K562 (cell line): ENCODE measurements around the gene BRD3. TPM values are rescaled to one million over a fixed set of nuclear protein-coding genes. Genes with fewer than 3 reads are reported as not detected.
A peak's percentile ranks its signal among the peaks of the same experiment; 100 is the strongest.

ENCODE experiments used
- ARNT ChIP-seq, 2 experiments: fragments of 450-650 bp; IDR thresholded peaks; 2 replicates each; pipeline ENCODE4 v1.6.1; 2016; ENCODE audit warnings: mild to moderate bottlenecking in 1 of 2
- BRD9 ChIP-seq: fragments of 450-650 bp; IDR thresholded peaks from 2 replicates; pipeline ENCODE4 v1.6.1; 2018; ENCODE audit warnings: low read depth; ENCODE audit not compliant: partially characterized antibody
- FOXA1 ChIP-seq: fragments of 450-650 bp; IDR thresholded peaks from 2 replicates; pipeline ENCODE4 v1.6.1; 2016; ENCODE audit warnings: mild to moderate bottlenecking, borderline replicate concordance
- KLF16 ChIP-seq: IDR thresholded peaks from 2 replicates; pipeline ENCODE4 v1.6.1; 2016; ENCODE audit warnings: antibody characterized with exemption
- MAZ ChIP-seq, 2 experiments: fragments of 450-650 bp in 1 of 2; sonication (generic) in 1 of 2; formaldehyde crosslinking; IDR thresholded peaks in 1 of 2; conservative IDR thresholded peaks in 1 of 2; 2 replicates each; pipeline versions ENCODE4 v1.4.0 to v1.5.0; 2020; ENCODE audit warnings: mild to moderate bottlenecking in 1 of 2, missing genetic modification reagents in 1 of 2
- PYGO2 ChIP-seq: fragments of 450-650 bp; IDR thresholded peaks from 2 replicates; pipeline ENCODE4 v1.6.1; 2016; ENCODE audit warnings: mild to moderate bottlenecking, missing genetic modification characterization, moderate library complexity, missing compliant biosample characterization
- SAFB2 ChIP-seq: fragments of 200-400 bp; formaldehyde crosslinking; IDR thresholded peaks from 2 replicates; pipeline ENCODE4 v1.6.1; 2018; ENCODE audit warnings: borderline replicate concordance, low read length, low read depth, moderate library complexity; ENCODE audit not compliant: severe bottlenecking
- STAT5A ChIP-seq: IDR thresholded peaks from 2 replicates; pipeline ENCODE4 v1.6.1; 2012; ENCODE audit warnings: low read length, inconsistent platforms, borderline replicate concordance
- TCF7 ChIP-seq: sonication (generic); IDR thresholded peaks from 2 replicates; pipeline ENCODE4 v1.6.1; 2016; ENCODE audit warnings: antibody characterized with exemption, borderline replicate concordance
- TFAM ChIP-seq: fragments of 250-450 bp; sonication (Bioruptor Pico); conservative IDR thresholded peaks from 2 replicates; pipeline ENCODE4 v1.5.0; 2021; ENCODE audit warnings: mild to moderate bottlenecking, moderate library complexity
- ZBTB1 ChIP-seq: sonication (generic); formaldehyde crosslinking; IDR thresholded peaks from 2 replicates; pipeline ENCODE4 v1.8.1; 2023; ENCODE audit warnings: missing genetic modification reagents, low read depth, mild to moderate bottlenecking, borderline replicate concordance
- ZBTB8A ChIP-seq: fragments of 450-650 bp; IDR thresholded peaks from 2 replicates; pipeline ENCODE4 v1.6.1; 2018; ENCODE audit warnings: mild to moderate bottlenecking, moderate library complexity; ENCODE audit not compliant: partially characterized antibody
- ZNF140 ChIP-seq: fragments of 250-450 bp; sonication (Bioruptor Pico); IDR thresholded peaks from 2 replicates; pipeline ENCODE4 v1.8.0; 2021; ENCODE audit warnings: moderate library complexity, mild to moderate bottlenecking, inconsistent platforms
- polyA plus RNA-seq, 8 experiments: library from polyadenylated mRNA; depleted of rRNA in 4 of 8; stranded (reverse) in 5 of 8; unstranded in 3 of 8; fragments of >200 nt; fragmentation: Nextera tagmentation in 2 of 8; fragmentation: Illumina TruSeq in 1 of 8; extraction: Ambion mirVana in 2 of 8; extraction: Trizol in 1 of 8; gene quantifications; 2 replicates each; pipeline versions ENCODE4 v1.2.1 to v1.2.3, GENCODE V29; 2011 to 2014; ENCODE audit warnings: inconsistent platforms in 1 of 8, missing spikeins in 1 of 8
- total RNA-seq, 7 experiments: library from RNA; depleted of rRNA in 6 of 7; stranded (reverse); fragments of >200 nt in 6 of 7; fragmentation: Illumina TruSeq in 2 of 7; extraction: Trizol in 2 of 7; gene quantifications; 2 replicates each; pipeline versions ENCODE4 v1.2.1 to v1.2.3, GENCODE V29; 2011 to 2021; ENCODE audit warnings: low replicate concordance in 1 of 7
- TF ChIP-seq, protein P1 (sequence below): fragments of 450-650 bp; IDR thresholded peaks from 2 replicates; pipeline ENCODE4 v1.6.1; 2016
- TF ChIP-seq, protein P2 (sequence below): fragments of 200-800 bp; sonication (Bioruptor generic); IDR thresholded peaks from 2 replicates; pipeline ENCODE4 v1.6.1; 2017; ENCODE audit warnings: missing genetic modification characterization, missing compliant biosample characterization
- TF ChIP-seq, protein P3 (sequence below): sonication (generic); formaldehyde crosslinking; IDR thresholded peaks from 2 replicates; pipeline ENCODE4 v1.8.0; 2022; ENCODE audit warnings: mild to moderate bottlenecking, missing genetic modification reagents, borderline replicate concordance
- TF ChIP-seq, protein P4 (sequence below): fragments of 150-350 bp; conservative IDR thresholded peaks from 2 replicates; pipeline ENCODE4 v1.6.1; 2014; ENCODE audit warnings: low read length
- TF ChIP-seq, protein P5 (sequence below): sonication (generic); formaldehyde crosslinking; IDR thresholded peaks from 2 replicates; pipeline ENCODE4 v1.4.0; 2020; ENCODE audit warnings: mild to moderate bottlenecking, missing genetic modification reagents

Gene BRD3
- total and polyA plus RNA-seq, 9 of the 15 experiments (the other 6 are each of a cell fraction or from before 2014, with no cell fraction given), result 0.82 to 37.1 (median 4.2) TPM

DNA sequence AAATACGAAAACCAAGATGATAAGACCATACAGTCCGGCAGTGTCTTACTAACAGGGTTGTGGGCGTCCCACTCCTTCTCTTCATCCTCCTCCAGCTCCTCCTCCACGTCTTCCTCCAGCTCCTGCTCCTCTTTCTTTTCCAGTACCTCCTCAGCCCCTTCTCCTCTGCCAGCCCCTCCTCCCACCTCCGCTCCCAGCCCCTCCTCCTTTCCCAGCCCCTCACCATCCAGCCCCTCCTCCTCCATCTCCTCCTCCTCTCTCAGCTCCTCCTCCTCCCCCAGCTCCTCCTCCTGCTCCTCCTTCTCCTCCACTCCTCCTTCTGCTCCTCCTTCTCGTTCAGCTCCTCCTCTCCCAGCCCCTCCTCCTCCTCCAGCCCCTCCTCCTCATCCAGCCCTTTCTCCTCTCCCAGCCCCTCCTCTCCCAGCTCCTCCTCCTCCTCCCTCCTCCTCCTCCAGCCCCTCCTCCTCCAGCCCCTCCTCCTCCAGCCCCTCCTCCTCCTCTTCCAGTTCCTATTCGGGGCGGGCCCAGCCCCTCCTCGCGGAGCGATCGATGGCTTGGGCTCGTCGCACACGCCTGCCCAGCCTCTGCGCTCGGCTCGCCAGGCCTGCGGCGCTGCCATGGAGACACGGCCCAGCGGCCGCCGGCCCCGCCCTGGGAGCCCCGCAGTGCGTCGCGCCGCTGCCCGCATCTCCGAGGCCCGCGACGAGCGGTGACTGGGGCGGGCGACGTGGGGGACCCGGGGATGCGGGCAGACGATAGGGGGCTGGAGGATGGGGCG is 42.8 kb downstream of the BRD3 start, which contains the start of gene BRD3OS (continued):
- TF ChIP-seq STAT5A (no peak), SAFB2 (no peak), BRD9 (no peak), FOXA1 (no peak), ARNT (IDR thresholded peaks at IDR 0.05) (no peak), ZBTB8A (no peak), TCF7 (no peak), TFAM (CRISPR knock-in tag) (no peak), PYGO2 (tag) (no peak), ZBTB1 (CRISPR knock-in tag) (0 out of 2 replicates have a peak, but pooled peaks have one; percentile 23), KLF16 (no peak), ZNF140 (CRISPR knock-in tag) (no peak), MAZ (CRISPR knock-in tag; conservative IDR thresholded peaks at IDR 0.05 in 1 of 2, IDR thresholded peaks at IDR 0.05 in 1 of 2) (peak; percentile 86 to 99)
- TF ChIP-seq, protein P1, sequence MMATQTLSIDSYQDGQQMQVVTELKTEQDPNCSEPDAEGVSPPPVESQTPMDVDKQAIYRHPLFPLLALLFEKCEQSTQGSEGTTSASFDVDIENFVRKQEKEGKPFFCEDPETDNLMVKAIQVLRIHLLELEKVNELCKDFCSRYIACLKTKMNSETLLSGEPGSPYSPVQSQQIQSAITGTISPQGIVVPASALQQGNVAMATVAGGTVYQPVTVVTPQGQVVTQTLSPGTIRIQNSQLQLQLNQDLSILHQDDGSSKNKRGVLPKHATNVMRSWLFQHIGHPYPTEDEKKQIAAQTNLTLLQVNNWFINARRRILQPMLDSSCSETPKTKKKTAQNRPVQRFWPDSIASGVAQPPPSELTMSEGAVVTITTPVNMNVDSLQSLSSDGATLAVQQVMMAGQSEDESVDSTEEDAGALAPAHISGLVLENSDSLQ, result peak; percentile 84
- TF ChIP-seq, protein P2, sequence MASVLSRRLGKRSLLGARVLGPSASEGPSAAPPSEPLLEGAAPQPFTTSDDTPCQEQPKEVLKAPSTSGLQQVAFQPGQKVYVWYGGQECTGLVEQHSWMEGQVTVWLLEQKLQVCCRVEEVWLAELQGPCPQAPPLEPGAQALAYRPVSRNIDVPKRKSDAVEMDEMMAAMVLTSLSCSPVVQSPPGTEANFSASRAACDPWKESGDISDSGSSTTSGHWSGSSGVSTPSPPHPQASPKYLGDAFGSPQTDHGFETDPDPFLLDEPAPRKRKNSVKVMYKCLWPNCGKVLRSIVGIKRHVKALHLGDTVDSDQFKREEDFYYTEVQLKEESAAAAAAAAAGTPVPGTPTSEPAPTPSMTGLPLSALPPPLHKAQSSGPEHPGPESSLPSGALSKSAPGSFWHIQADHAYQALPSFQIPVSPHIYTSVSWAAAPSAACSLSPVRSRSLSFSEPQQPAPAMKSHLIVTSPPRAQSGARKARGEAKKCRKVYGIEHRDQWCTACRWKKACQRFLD (CRISPR knock-in tag), result no peak
- TF ChIP-seq, protein P3, sequence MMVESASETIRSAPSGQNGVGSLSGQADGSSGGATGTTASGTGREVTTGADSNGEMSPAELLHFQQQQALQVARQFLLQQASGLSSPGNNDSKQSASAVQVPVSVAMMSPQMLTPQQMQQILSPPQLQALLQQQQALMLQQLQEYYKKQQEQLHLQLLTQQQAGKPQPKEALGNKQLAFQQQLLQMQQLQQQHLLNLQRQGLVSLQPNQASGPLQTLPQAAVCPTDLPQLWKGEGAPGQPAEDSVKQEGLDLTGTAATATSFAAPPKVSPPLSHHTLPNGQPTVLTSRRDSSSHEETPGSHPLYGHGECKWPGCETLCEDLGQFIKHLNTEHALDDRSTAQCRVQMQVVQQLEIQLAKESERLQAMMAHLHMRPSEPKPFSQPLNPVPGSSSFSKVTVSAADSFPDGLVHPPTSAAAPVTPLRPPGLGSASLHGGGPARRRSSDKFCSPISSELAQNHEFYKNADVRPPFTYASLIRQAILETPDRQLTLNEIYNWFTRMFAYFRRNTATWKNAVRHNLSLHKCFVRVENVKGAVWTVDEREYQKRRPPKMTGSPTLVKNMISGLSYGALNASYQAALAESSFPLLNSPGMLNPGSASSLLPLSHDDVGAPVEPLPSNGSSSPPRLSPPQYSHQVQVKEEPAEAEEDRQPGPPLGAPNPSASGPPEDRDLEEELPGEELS (CRISPR knock-in tag), result no peak
- TF ChIP-seq, protein P4, sequence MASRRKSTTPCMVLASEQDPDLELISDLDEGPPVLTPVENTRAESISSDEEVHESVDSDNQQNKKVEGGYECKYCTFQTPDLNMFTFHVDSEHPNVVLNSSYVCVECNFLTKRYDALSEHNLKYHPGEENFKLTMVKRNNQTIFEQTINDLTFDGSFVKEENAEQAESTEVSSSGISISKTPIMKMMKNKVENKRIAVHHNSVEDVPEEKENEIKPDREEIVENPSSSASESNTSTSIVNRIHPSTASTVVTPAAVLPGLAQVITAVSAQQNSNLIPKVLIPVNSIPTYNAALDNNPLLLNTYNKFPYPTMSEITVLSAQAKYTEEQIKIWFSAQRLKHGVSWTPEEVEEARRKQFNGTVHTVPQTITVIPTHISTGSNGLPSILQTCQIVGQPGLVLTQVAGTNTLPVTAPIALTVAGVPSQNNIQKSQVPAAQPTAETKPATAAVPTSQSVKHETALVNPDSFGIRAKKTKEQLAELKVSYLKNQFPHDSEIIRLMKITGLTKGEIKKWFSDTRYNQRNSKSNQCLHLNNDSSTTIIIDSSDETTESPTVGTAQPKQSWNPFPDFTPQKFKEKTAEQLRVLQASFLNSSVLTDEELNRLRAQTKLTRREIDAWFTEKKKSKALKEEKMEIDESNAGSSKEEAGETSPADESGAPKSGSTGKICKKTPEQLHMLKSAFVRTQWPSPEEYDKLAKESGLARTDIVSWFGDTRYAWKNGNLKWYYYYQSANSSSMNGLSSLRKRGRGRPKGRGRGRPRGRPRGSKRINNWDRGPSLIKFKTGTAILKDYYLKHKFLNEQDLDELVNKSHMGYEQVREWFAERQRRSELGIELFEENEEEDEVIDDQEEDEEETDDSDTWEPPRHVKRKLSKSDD, result no peak
- TF ChIP-seq, protein P5, sequence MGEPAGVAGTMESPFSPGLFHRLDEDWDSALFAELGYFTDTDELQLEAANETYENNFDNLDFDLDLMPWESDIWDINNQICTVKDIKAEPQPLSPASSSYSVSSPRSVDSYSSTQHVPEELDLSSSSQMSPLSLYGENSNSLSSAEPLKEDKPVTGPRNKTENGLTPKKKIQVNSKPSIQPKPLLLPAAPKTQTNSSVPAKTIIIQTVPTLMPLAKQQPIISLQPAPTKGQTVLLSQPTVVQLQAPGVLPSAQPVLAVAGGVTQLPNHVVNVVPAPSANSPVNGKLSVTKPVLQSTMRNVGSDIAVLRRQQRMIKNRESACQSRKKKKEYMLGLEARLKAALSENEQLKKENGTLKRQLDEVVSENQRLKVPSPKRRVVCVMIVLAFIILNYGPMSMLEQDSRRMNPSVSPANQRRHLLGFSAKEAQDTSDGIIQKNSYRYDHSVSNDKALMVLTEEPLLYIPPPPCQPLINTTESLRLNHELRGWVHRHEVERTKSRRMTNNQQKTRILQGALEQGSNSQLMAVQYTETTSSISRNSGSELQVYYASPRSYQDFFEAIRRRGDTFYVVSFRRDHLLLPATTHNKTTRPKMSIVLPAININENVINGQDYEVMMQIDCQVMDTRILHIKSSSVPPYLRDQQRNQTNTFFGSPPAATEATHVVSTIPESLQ (CRISPR knock-in tag), result no peak
